WERI-Rb-1 (cell line): ENCODE measurements around the gene CMTM8.

ENCODE experiments used
- DNase-seq: peaks from one replicate; pipeline ENCODE4 v3.0.0-alpha.2; 2020
- H3K27ac ChIP-seq: fragments of 250-450 bp; sonication (Bioruptor Pico); 2 replicates; pipeline ENCODE4 v1.5.1; 2020; ENCODE audit warnings: mild to moderate bottlenecking, moderate library complexity
- H3K27me3 ChIP-seq: fragments of 250-450 bp; sonication (Bioruptor Pico); 2 replicates; pipeline ENCODE4 v1.5.1; 2021; ENCODE audit warnings: mild to moderate bottlenecking, low read depth, moderate library complexity; ENCODE audit not compliant: insufficient read depth, severe bottlenecking
- H3K36me3 ChIP-seq: fragments of 250-450 bp; sonication (Bioruptor Pico); 2 replicates; pipeline ENCODE4 v1.5.1; 2020; ENCODE audit warnings: mild to moderate bottlenecking, moderate library complexity
- H3K4me3 ChIP-seq: 2 replicates; pipeline ENCODE4 v1.5.1; 2011; ENCODE audit warnings: low read depth, mild to moderate bottlenecking, control low read depth, low read length
- H3K9me3 ChIP-seq: fragments of 250-450 bp; sonication (Bioruptor Pico); 2 replicates; pipeline ENCODE4 v1.5.1; 2021; ENCODE audit warnings: mild to moderate bottlenecking, moderate library complexity; ENCODE audit not compliant: severe bottlenecking
- CTCF ChIP-seq: IDR thresholded peaks from 2 replicates; pipeline ENCODE4 v1.5.1; 2011; ENCODE audit warnings: low read depth, mild to moderate bottlenecking, control low read depth, inconsistent platforms, low read length

The CMTM8 gene

GRCh38 chr3:32316319-32316718, 77.8 kb downstream of the CMTM8 start:
- Histone ChIP-seq H3K27me3 (no peaks in the 10 kb centered on the region), H3K36me3 (no peaks in the 10 kb centered on the region), H3K27ac (no peak overlapping the region)

DNA sequence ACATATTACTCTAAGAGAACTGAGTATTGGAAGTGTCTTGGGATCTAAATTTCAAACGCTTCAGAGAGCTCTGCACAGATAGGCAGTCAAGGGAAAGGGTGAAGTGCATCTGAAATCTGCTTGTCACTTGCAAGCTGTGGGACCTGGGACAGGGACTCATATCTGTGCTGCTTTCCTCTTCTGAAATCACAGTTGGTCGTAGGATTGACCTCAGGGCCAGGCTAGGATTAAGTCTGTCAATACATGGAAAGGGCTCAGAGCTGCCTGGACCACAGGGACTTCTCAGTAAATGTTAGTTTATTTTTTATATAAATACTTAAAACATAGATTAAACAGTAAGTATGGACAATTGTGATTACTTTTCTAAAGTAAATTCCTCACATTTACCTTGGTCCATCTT, 78.5 kb downstream of the CMTM8 start:
- Histone ChIP-seq H3K4me3 (no peak overlapping the region), H3K27me3 (no peaks in the 10 kb centered on the region), H3K27ac (no peak overlapping the region), H3K9me3 (no peaks in the 10 kb centered on the region), H3K36me3 (no peaks in the 10 kb centered on the region)
- DNase-seq, result peak; percentile 22
- TF ChIP-seq CTCF, result no peak

More at GRCh38 chr3:32316319-32316718, 77.8 kb downstream of the CMTM8 start:
- Histone ChIP-seq H3K4me3 (no peak overlapping the region), H3K9me3 (no peaks in the 10 kb centered on the region)
- no peak for TF ChIP-seq CTCF
- DNase-seq, result no peak

DNA sequence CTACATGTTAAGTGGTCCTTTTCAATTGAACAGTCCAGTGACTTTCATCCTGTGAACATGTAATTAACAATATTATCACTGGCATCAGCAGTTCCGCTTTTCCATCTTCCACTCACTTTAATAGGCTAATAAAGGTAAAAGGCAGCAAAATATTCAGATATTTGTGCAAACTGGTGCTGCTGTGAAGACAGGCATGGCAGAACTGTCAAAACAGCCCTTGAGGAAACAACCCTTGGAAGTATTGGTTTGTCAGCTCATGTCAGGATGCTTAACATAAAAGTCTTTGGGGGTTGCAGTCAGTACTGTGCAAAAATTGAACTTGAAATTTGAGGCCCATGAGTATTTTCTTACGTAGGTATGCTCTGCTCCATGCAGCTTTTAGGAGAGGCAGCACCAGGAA, 81.1 kb downstream of the CMTM8 start:
- H3K27ac ChIP-seq, result no peak overlapping the region
- no peak overlapping the region for H3K4me3 ChIP-seq
- H3K9me3 ChIP-seq, result no peaks in the 10 kb centered on the region
- no peak for TF ChIP-seq CTCF
- H3K36me3 ChIP-seq, result no peaks in the 10 kb centered on the region
- H3K27me3 ChIP-seq, result no peaks in the 10 kb centered on the region
- DNase-seq, result no peak

GRCh38 chr3:32320080-32320479, 81.6 kb downstream of the CMTM8 start:
- no peak overlapping the region for H3K27ac ChIP-seq
- no peaks in the 10 kb centered on the region for H3K27me3 ChIP-seq
- no peak overlapping the region for H3K4me3 ChIP-seq
- no peak for DNase-seq
- no peak for TF ChIP-seq CTCF
- no peaks in the 10 kb centered on the region for H3K36me3 ChIP-seq
- no peaks in the 10 kb centered on the region for H3K9me3 ChIP-seq

GRCh38 chr3:32321095-32321790, 82.8 kb downstream of the CMTM8 start:
- no peak for DNase-seq
- Histone ChIP-seq H3K36me3 (no peaks in the 10 kb centered on the region), H3K9me3 (no peaks in the 10 kb centered on the region), H3K27ac (no peak overlapping the region), H3K4me3 (no peak overlapping the region), H3K27me3 (no peaks in the 10 kb centered on the region)
- TF ChIP-seq CTCF, result no peak

- Histone ChIP-seq H3K9me3 (no peaks in the 10 kb centered on the region), H3K4me3 (no peak overlapping the region), H3K36me3 (no peaks in the 10 kb centered on the region), H3K27me3 (no peaks in the 10 kb centered on the region), H3K27ac (no peak overlapping the region)
- DNase-seq, result no peak
- TF ChIP-seq CTCF, result no peak
These were observed 83.8 kb downstream of the CMTM8 start for GRCh38 chr3:32322311-32322710.
